ENCODE data around the gene AFG1L. TPM values are rescaled to one million over a fixed set of nuclear protein-coding genes. Genes with fewer than 3 reads are reported as not detected.

Gene AFG1L
- total and polyA plus RNA-seq, 2 experiments from 2014 or later, result 9.4 to 9.7 TPM

- 93% methylated on average over 5 of the region's 5 CpGs for WGBS (ENCODE audit: low lambda C conversion rate, missing lambda C conversion rate)
- H3K36me3 ChIP-seq (replicated peaks; ENCODE audit: insufficient read depth, low read depth), result no peaks in the 10 kb centered on the region
- no peak overlapping the region for H2AFZ ChIP-seq
Observed at GRCh38 chr6:108435391-108435790, 140.5 kb downstream of the AFG1L start.

DNA sequence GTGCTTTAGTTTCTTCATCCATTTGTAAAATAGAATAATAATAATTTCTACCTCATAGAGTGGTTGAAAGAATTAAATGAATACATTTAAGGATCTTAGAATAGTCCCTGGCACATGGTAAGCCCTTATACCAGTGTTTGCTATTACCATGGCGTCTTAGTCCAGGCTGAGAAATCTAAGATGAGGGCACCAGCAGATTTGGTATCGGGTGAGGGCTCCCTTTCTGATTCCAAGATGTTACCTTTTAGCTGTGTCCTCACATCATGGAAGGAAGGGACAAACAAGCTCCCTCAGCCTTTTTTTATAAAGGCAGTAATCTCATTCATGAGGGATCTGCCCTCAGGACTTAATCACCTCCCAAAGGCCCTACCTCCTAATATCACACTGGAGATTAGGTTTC, 141.9 kb downstream of the AFG1L start:
- H3K4me2 ChIP-seq, result no peak overlapping the region
- H3K27me3 ChIP-seq, result no peaks in the 10 kb centered on the region
- no peaks in the 10 kb centered on the region for H3K9me2 ChIP-seq (replicated peaks; ENCODE audit: insufficient read depth)
- H3K9me3 ChIP-seq (ENCODE audit: low read depth), result no peaks in the 10 kb centered on the region
- DNase-seq (ENCODE audit: low spot score), result no peak
- H3K4me1 ChIP-seq (ENCODE audit: insufficient read depth), result peaks cover 4% of the 10 kb centered on the region
- TF ChIP-seq EZH2 (IDR thresholded peaks at IDR 0.05; ENCODE audit: borderline replicate concordance) (no peak), EZH2phosphoT487 (IDR thresholded peaks at IDR 0.05; ENCODE audit: low read depth, severe bottlenecking, unreplicated experiment) (no peak), CTCF (IDR thresholded peaks at IDR 0.05; ENCODE audit: poor library complexity) (no peak)
- WGBS (ENCODE audit: low lambda C conversion rate, missing lambda C conversion rate), result 97% methylated on average over 2 of the region's 2 CpGs
- H3K27ac ChIP-seq, result no peak overlapping the region
- H3K79me2 ChIP-seq, result no peaks in the 10 kb centered on the region
- H3K4me3 ChIP-seq, result no peak overlapping the region
- no peaks in the 10 kb centered on the region for H3K36me3 ChIP-seq (replicated peaks; ENCODE audit: insufficient read depth, low read depth)
- H4K20me1 ChIP-seq (ENCODE audit: insufficient read depth, poor library complexity, severe bottlenecking), result no peaks in the 10 kb centered on the region
- no peak overlapping the region for H2AFZ ChIP-seq

More at GRCh38 chr6:108435391-108435790, 140.5 kb downstream of the AFG1L start:
- H3K4me1 ChIP-seq (ENCODE audit: insufficient read depth), result peaks cover 4% of the 10 kb centered on the region
- H3K4me2 ChIP-seq, result no peak overlapping the region
- TF ChIP-seq CTCF (IDR thresholded peaks at IDR 0.05; ENCODE audit: poor library complexity), result no peak
- TF ChIP-seq EZH2phosphoT487 (IDR thresholded peaks at IDR 0.05; ENCODE audit: low read depth, severe bottlenecking, unreplicated experiment), result no peak
- no peak for TF ChIP-seq EZH2 (IDR thresholded peaks at IDR 0.05; ENCODE audit: borderline replicate concordance)
- H3K27ac ChIP-seq, result no peak overlapping the region
- H3K79me2 ChIP-seq, result no peaks in the 10 kb centered on the region
- H3K9me2 ChIP-seq (replicated peaks; ENCODE audit: insufficient read depth), result no peaks in the 10 kb centered on the region
- no peaks in the 10 kb centered on the region for H3K27me3 ChIP-seq
- no peak for DNase-seq (ENCODE audit: low spot score)
- H4K20me1 ChIP-seq (ENCODE audit: insufficient read depth, poor library complexity, severe bottlenecking), result no peaks in the 10 kb centered on the region
- H3K4me3 ChIP-seq, result no peak overlapping the region
- no peaks in the 10 kb centered on the region for H3K9me3 ChIP-seq (ENCODE audit: low read depth)

GRCh38 chr6:108437821-108438220, 143.0 kb downstream of the AFG1L start:
- no peak overlapping the region for H3K4me2 ChIP-seq
- DNase-seq (ENCODE audit: low spot score), result no peak
- no peaks in the 10 kb centered on the region for H3K9me2 ChIP-seq (replicated peaks; ENCODE audit: insufficient read depth)
- no peak overlapping the region for H2AFZ ChIP-seq
- no peak for TF ChIP-seq CTCF (IDR thresholded peaks at IDR 0.05; ENCODE audit: poor library complexity)
- TF ChIP-seq EZH2phosphoT487 (IDR thresholded peaks at IDR 0.05; ENCODE audit: low read depth, severe bottlenecking, unreplicated experiment), result no peak
- no peak for TF ChIP-seq EZH2 (IDR thresholded peaks at IDR 0.05; ENCODE audit: borderline replicate concordance)
- 93% methylated on average over 1 of the region's 1 CpG for WGBS (ENCODE audit: low lambda C conversion rate, missing lambda C conversion rate)
- no peak overlapping the region for H3K27ac ChIP-seq
- H4K20me1 ChIP-seq (ENCODE audit: insufficient read depth, poor library complexity, severe bottlenecking), result no peaks in the 10 kb centered on the region
- H3K79me2 ChIP-seq, result no peaks in the 10 kb centered on the region
- no peaks in the 10 kb centered on the region for H3K27me3 ChIP-seq
- no peak overlapping the region for H3K4me3 ChIP-seq
- H3K9me3 ChIP-seq (ENCODE audit: low read depth), result no peaks in the 10 kb centered on the region
- no peaks in the 10 kb centered on the region for H3K36me3 ChIP-seq (replicated peaks; ENCODE audit: insufficient read depth, low read depth)
- H3K4me1 ChIP-seq (ENCODE audit: insufficient read depth), result peaks cover 4% of the 10 kb centered on the region

GRCh38 chr6:108438918-108439317, 144.1 kb downstream of the AFG1L start:
- Histone ChIP-seq H3K36me3 (replicated peaks; ENCODE audit: insufficient read depth, low read depth) (no peaks in the 10 kb centered on the region), H2AFZ (no peak overlapping the region), H3K4me2 (no peak overlapping the region), H3K27ac (no peak overlapping the region), H4K20me1 (ENCODE audit: insufficient read depth, poor library complexity, severe bottlenecking) (no peaks in the 10 kb centered on the region), H3K27me3 (no peaks in the 10 kb centered on the region), H3K4me1 (ENCODE audit: insufficient read depth) (peaks cover 4% of the 10 kb centered on the region), H3K9me2 (replicated peaks; ENCODE audit: insufficient read depth) (no peaks in the 10 kb centered on the region), H3K4me3 (no peak overlapping the region), H3K79me2 (no peaks in the 10 kb centered on the region), H3K9me3 (ENCODE audit: low read depth) (no peaks in the 10 kb centered on the region)
- no peak for DNase-seq (ENCODE audit: low spot score)
- 93% methylated on average over 8 of the region's 8 CpGs for WGBS (ENCODE audit: low lambda C conversion rate, missing lambda C conversion rate)
- TF ChIP-seq EZH2phosphoT487 (IDR thresholded peaks at IDR 0.05; ENCODE audit: low read depth, severe bottlenecking, unreplicated experiment) (no peak), EZH2 (IDR thresholded peaks at IDR 0.05; ENCODE audit: borderline replicate concordance) (no peak), CTCF (IDR thresholded peaks at IDR 0.05; ENCODE audit: poor library complexity) (no peak)
